Measurements from ENCODE around the gene TERT.

DNA sequence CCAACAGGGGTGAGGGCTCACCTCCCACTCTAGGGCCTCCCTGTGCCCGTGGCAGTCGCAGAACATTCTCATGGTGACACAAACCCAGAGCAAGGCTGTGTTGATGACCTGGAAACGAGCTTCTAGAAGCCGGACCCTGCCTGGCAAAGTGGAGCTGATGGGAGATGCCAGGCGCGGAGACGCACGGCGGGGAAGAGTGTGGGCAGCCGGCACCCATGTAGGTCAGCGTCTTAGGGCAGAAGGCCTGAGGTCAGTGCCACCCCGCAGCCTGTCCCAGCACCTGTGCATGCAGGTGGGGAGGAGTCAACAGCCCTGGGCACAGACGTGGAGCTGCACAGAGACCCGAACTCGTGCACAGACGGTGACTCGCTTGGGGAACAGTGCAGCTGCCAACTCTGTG lies 64.3 kb downstream of the TERT start:
- TF ChIP-seq POLR2A (IDR thresholded peaks at IDR 0.05; ENCODE audit: low read depth, low read length), result no peak
- TF ChIP-seq POLR2AphosphoS5 (IDR thresholded peaks at IDR 0.05; ENCODE audit: low read depth, low read length), result no peak
